ENCODE results near the gene PAK3.

DNA sequence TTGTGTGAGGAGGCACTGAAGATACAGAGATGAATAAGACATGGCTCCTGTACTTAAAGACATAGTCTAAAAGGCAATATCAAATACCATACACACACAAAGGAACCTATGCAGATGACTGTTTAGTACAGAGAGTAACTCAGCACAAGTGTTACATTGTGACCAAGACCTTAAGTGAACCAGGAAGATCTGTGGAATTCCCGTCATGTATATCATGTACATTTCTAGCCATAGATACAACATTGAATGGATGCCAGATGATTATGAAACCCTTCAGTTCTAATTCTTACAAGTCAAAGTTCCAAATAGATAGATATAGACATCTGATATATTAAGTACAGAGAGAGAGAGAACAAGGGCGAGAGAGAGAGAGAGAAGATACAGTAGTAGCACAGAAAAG lies 73.2 kb downstream of the PAK3 start:
- TF ChIP-seq, protein P1, sequence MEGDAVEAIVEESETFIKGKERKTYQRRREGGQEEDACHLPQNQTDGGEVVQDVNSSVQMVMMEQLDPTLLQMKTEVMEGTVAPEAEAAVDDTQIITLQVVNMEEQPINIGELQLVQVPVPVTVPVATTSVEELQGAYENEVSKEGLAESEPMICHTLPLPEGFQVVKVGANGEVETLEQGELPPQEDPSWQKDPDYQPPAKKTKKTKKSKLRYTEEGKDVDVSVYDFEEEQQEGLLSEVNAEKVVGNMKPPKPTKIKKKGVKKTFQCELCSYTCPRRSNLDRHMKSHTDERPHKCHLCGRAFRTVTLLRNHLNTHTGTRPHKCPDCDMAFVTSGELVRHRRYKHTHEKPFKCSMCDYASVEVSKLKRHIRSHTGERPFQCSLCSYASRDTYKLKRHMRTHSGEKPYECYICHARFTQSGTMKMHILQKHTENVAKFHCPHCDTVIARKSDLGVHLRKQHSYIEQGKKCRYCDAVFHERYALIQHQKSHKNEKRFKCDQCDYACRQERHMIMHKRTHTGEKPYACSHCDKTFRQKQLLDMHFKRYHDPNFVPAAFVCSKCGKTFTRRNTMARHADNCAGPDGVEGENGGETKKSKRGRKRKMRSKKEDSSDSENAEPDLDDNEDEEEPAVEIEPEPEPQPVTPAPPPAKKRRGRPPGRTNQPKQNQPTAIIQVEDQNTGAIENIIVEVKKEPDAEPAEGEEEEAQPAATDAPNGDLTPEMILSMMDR (IDR thresholded peaks at IDR 0.05; ENCODE audit: insufficient read depth, low read length, poor library complexity, severe bottlenecking), result no peak
- TF ChIP-seq EZH2phosphoT487 (conservative IDR thresholded peaks at IDR 0.05; ENCODE audit: low read length), result no peak
